Neural crest cell (in vitro differentiated cells): ENCODE measurements around the gene KCTD5. TPM values are rescaled to one million over a fixed set of nuclear protein-coding genes. Genes with fewer than 3 reads are reported as not detected.

Experiments
- DNase-seq: peaks from one replicate; pipeline ENCODE4 v3.0.0; 2021; ENCODE audit warnings: low read depth, mixed read lengths, low spot score
- H3K27ac Mint-ChIP-seq: one replicate; pipeline ENCODE4 v1.8.0; 2021; ENCODE audit warnings: mild to moderate bottlenecking, mixed read lengths; ENCODE audit not compliant: unreplicated experiment
- H3K27me3 Mint-ChIP-seq: 2 replicates; pipeline ENCODE4 v1.8.0; 2021; ENCODE audit warnings: low read depth, mild to moderate bottlenecking, mixed read lengths
- H3K36me3 Mint-ChIP-seq: 2 replicates; pipeline ENCODE4 v1.8.0; 2021; ENCODE audit warnings: low read depth, mild to moderate bottlenecking, mixed read lengths
- H3K4me1 Mint-ChIP-seq: 2 replicates; pipeline ENCODE4 v1.8.0; 2021; ENCODE audit warnings: mixed read lengths
- H3K4me3 Mint-ChIP-seq: one replicate; pipeline ENCODE4 v1.8.0; 2021; ENCODE audit warnings: mild to moderate bottlenecking, mixed read lengths
- H3K9me3 Mint-ChIP-seq: 2 replicates; pipeline ENCODE4 v1.8.0; 2021; ENCODE audit warnings: mixed read lengths
- total RNA-seq: library from RNA; stranded (reverse); gene quantifications from 2 replicates; pipeline ENCODE4 v1.2.1, GENCODE V29; 2021
- TF ChIP-seq, protein P1 (sequence below): fragments of 200-600 bp; sonication (generic); conservative IDR thresholded peaks from 2 replicates; pipeline ENCODE4 v1.5.0; 2021; ENCODE audit warnings: antibody characterized with exemption, mild to moderate bottlenecking

KCTD5 gene
- total RNA-seq, 1 donor from 2014 or later = 27.7 TPM

- no peak for DNase-seq
- Mint-ChIP-seq H3K4me1 (no peaks in the 10 kb centered on the region), H3K27me3 (peaks cover 7% of the 10 kb centered on the region), H3K27ac (no peak overlapping the region), H3K36me3 (no peaks in the 10 kb centered on the region), H3K4me3 (no peak overlapping the region), H3K9me3 (no peaks in the 10 kb centered on the region)
- TF ChIP-seq, protein P1, sequence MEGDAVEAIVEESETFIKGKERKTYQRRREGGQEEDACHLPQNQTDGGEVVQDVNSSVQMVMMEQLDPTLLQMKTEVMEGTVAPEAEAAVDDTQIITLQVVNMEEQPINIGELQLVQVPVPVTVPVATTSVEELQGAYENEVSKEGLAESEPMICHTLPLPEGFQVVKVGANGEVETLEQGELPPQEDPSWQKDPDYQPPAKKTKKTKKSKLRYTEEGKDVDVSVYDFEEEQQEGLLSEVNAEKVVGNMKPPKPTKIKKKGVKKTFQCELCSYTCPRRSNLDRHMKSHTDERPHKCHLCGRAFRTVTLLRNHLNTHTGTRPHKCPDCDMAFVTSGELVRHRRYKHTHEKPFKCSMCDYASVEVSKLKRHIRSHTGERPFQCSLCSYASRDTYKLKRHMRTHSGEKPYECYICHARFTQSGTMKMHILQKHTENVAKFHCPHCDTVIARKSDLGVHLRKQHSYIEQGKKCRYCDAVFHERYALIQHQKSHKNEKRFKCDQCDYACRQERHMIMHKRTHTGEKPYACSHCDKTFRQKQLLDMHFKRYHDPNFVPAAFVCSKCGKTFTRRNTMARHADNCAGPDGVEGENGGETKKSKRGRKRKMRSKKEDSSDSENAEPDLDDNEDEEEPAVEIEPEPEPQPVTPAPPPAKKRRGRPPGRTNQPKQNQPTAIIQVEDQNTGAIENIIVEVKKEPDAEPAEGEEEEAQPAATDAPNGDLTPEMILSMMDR = no peak
Observed at GRCh38 chr16:2726923-2727322, 44.6 kb downstream of the KCTD5 start.

DNA sequence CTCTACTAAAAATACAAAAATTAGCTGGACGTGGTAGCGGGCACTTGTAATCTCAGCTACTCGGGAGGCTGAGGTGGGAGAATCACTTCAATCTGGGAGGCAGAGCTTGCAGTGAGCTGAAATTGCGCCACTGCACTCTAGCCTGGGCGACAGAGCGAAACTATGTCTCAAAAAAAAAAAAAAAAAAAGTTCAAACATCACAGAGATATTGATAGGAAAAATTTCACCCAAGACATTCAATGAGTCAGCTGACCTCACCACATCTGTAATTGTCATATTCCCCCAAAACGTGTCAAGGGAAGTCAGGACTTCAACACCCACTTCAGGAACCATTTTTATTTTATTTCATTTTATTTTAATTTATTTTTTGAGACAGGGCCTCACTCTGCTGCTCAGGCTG, 45.7 kb downstream of the KCTD5 start:
- no peaks in the 10 kb centered on the region for H3K9me3 Mint-ChIP-seq
- no peak overlapping the region for H3K4me3 Mint-ChIP-seq
- TF ChIP-seq, protein P1 = no peak
- DNase-seq = no peak
- H3K27ac Mint-ChIP-seq = no peak overlapping the region
- no peaks in the 10 kb centered on the region for H3K36me3 Mint-ChIP-seq
- H3K4me1 Mint-ChIP-seq = no peaks in the 10 kb centered on the region
- H3K27me3 Mint-ChIP-seq = peaks cover 7% of the 10 kb centered on the region

- TF ChIP-seq, protein P1 = no peak
- H3K4me1 Mint-ChIP-seq = no peaks in the 10 kb centered on the region
- H3K36me3 Mint-ChIP-seq = no peaks in the 10 kb centered on the region
- no peak overlapping the region for H3K4me3 Mint-ChIP-seq
- H3K27me3 Mint-ChIP-seq = no peaks in the 10 kb centered on the region
- H3K9me3 Mint-ChIP-seq = no peaks in the 10 kb centered on the region
- no peak for DNase-seq
- H3K27ac Mint-ChIP-seq = no peak overlapping the region
Observed at GRCh38 chr16:2734844-2735515, 52.7 kb downstream of the KCTD5 start.

GRCh38 chr16:2736476-2737237, 54.3 kb downstream of the KCTD5 start:
- H3K4me1 Mint-ChIP-seq = no peaks in the 10 kb centered on the region
- DNase-seq = no peak
- TF ChIP-seq, protein P1 = no peak
- H3K36me3 Mint-ChIP-seq = no peaks in the 10 kb centered on the region
- no peaks in the 10 kb centered on the region for H3K9me3 Mint-ChIP-seq
- H3K27me3 Mint-ChIP-seq = no peaks in the 10 kb centered on the region
- no peak overlapping the region for H3K4me3 Mint-ChIP-seq
- H3K27ac Mint-ChIP-seq = peak overlapping the region; percentile 35

- Mint-ChIP-seq H3K27me3 (no peaks in the 10 kb centered on the region), H3K9me3 (no peaks in the 10 kb centered on the region), H3K4me1 (no peaks in the 10 kb centered on the region), H3K36me3 (no peaks in the 10 kb centered on the region), H3K27ac (peak overlapping the region; percentile 43), H3K4me3 (no peak overlapping the region)
- TF ChIP-seq, protein P1 = no peak
- DNase-seq = no peak
Observed at GRCh38 chr16:2737238-2737605, 54.9 kb downstream of the KCTD5 start.
